ENCODE measurements around the gene ATP23.

DNA sequence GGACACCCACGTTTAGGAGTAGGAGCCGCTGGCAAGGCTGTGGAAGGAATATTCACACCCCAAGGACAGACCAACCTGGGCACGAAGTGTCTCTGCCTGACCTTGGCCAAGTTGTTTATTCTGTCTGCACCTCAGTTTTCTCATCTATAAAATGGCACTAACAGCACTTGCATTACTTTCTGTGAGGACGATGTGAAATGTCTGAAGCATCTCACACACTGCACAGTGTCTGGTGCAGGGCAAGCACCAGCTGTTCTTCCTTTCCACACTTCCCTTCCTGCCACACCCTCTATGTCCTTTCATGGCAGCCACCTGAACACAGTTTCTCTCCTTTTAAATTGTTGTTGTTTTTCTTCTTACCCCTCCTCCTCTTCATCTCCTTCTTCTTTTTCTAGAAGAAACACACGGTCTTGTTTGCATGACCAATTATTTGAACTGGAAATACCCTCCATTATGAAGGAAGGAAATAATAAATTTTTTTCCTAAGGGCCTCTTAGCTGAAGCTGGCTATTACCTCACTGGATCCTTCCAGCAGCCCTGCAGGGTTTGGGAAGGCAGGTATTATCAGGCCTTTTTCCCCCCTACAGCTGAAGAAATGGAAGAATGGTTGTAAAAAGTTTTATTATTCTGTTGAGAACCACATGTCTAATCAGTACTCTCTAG, 42.9 kb upstream of the ATP23 start:
- TF ChIP-seq, protein P1, sequence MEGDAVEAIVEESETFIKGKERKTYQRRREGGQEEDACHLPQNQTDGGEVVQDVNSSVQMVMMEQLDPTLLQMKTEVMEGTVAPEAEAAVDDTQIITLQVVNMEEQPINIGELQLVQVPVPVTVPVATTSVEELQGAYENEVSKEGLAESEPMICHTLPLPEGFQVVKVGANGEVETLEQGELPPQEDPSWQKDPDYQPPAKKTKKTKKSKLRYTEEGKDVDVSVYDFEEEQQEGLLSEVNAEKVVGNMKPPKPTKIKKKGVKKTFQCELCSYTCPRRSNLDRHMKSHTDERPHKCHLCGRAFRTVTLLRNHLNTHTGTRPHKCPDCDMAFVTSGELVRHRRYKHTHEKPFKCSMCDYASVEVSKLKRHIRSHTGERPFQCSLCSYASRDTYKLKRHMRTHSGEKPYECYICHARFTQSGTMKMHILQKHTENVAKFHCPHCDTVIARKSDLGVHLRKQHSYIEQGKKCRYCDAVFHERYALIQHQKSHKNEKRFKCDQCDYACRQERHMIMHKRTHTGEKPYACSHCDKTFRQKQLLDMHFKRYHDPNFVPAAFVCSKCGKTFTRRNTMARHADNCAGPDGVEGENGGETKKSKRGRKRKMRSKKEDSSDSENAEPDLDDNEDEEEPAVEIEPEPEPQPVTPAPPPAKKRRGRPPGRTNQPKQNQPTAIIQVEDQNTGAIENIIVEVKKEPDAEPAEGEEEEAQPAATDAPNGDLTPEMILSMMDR (IDR thresholded peaks at IDR 0.05; ENCODE audit: extremely low read depth in 1 of 2, insufficient read depth in 1 of 2, low read depth in 1 of 2, low read length in 2 of 2) = no peak
- TF ChIP-seq POLR2AphosphoS5 (IDR thresholded peaks at IDR 0.05; ENCODE audit: insufficient read depth, low read depth, low read length) (no peak), EZH2 (IDR thresholded peaks at IDR 0.05; ENCODE audit: borderline replicate concordance, low read depth, low read length, severe bottlenecking) (no peak), POLR2A (IDR thresholded peaks at IDR 0.05; ENCODE audit: low read depth, low read length) (no peak)

Measured in endothelial cell of umbilical vein (primary cell).